B cell (primary cell): Measurements from ENCODE around the gene RAB27A. TPM values are rescaled to one million over a fixed set of nuclear protein-coding genes. Genes with fewer than 3 reads are reported as not detected.
A peak's percentile ranks its signal among the peaks of the same experiment; 100 is the strongest.

Experiments used
- ATAC-seq: fragments of 200-7000 bp; cut with Tn5 transposase; one replicate; pipeline ENCODE4 v1.10.0; 2021; ENCODE audit warnings: low read depth, mild to moderate bottlenecking, moderate number of reproducible peaks, moderate library complexity
- CTCF ChIA-PET: fragments of 350-600 bp; sonication (Branson Sonifier 250); formaldehyde crosslinking; loops from one replicate; lab custom pipeline; 2021; ENCODE audit warnings: antibody characterized with exemption, inconsistent platforms; lab: Charles Lee
- POLR2A ChIA-PET: fragments of 350-600 bp; sonication (Branson Sonifier 250); formaldehyde crosslinking; loops from one replicate; lab custom pipeline; 2021; ENCODE audit warnings: antibody characterized with exemption; lab: Charles Lee
- DNase-seq: peaks from one replicate; pipeline ENCODE4 v3.0.0; 2013
- H2AFZ ChIP-seq: 2 replicates; pipeline ENCODE4 v1.6.1; 2012; ENCODE audit warnings: mild to moderate bottlenecking, low read depth, low read length; ENCODE audit not compliant: insufficient read depth, poor library complexity, severe bottlenecking
- H3K27ac ChIP-seq, 2 donors: 1 replicate in 1 of 2; 2 replicates in 1 of 2; pipeline ENCODE4 v1.5.1; 2012 to 2013; ENCODE audit warnings: low read length in 2 of 2, mild to moderate bottlenecking in 2 of 2, moderate library complexity in 1 of 2
- H3K27me3 ChIP-seq, 4 experiments: fragments of 200-600 bp in 1 of 4; sonication (generic) in 1 of 4; replicated peaks in 1 of 4; 1 replicate in 2 of 4; 2 replicates in 2 of 4; pipeline versions ENCODE4 v1.6.1 to v1.7.0; 2013 to 2016; ENCODE audit warnings: low read length in 3 of 4, mild to moderate bottlenecking in 2 of 4, mixed read lengths in 1 of 4, moderate library complexity in 1 of 4; ENCODE audit not compliant: insufficient read depth in 4 of 4, control insufficient read depth in 3 of 4; ENCODE audit errors: control extremely low read depth in 1 of 4
- H3K36me3 ChIP-seq, 2 experiments: replicated peaks in 1 of 2; 1 replicate in 1 of 2; 2 replicates in 1 of 2; pipeline versions ENCODE4 v1.6.1 to v1.7.1; 2013; ENCODE audit warnings: low read length in 1 of 2; ENCODE audit not compliant: insufficient read depth in 2 of 2, control insufficient read depth in 1 of 2; ENCODE audit errors: control extremely low read depth in 1 of 2, extremely low read depth in 1 of 2
- H3K4me1 ChIP-seq, 2 donors: fragments of 200-600 bp in 1 of 2; sonication (generic) in 1 of 2; 1 replicate in 1 of 2; 2 replicates in 1 of 2; pipeline versions ENCODE4 v1.5.1 to v1.6.1; 2013 to 2017; ENCODE audit warnings: low read length in 2 of 2; ENCODE audit not compliant: control insufficient read depth in 2 of 2, insufficient read depth in 2 of 2
- H3K4me2 ChIP-seq: replicated peaks from 2 replicates; pipeline ENCODE3; 2012; ENCODE audit warnings: mild to moderate bottlenecking, low read depth, low read length; ENCODE audit not compliant: poor library complexity, severe bottlenecking
- H3K4me3 ChIP-seq, 5 experiments: fragments of 200-600 bp in 1 of 5; sonication (generic) in 1 of 5; 1 replicate in 3 of 5; 2 replicates in 2 of 5; pipeline versions ENCODE4 v1.5.1 to v1.7.0; 2011 to 2016; ENCODE audit warnings: low read length in 4 of 5, mild to moderate bottlenecking in 4 of 5, low read depth in 2 of 5, control low read depth in 1 of 5, moderate library complexity in 1 of 5; ENCODE audit not compliant: insufficient read depth in 1 of 5; ENCODE audit errors: control extremely low read depth in 1 of 5, extremely low read depth in 1 of 5
- H3K79me2 ChIP-seq: fragments of 200-600 bp; sonication (generic); one replicate; pipeline ENCODE4 v1.6.0; 2016; ENCODE audit warnings: low read length; ENCODE audit not compliant: control insufficient read depth, insufficient read depth
- H3K9ac ChIP-seq: fragments of 200-600 bp; sonication (generic); 2 replicates; pipeline ENCODE4 v1.6.1; 2017; ENCODE audit warnings: mild to moderate bottlenecking, low read length, moderate library complexity
- H3K9me3 ChIP-seq, 3 donors: one replicate each; pipeline versions ENCODE4 v1.6.1 to v1.7.1; 2013; ENCODE audit warnings: low read length in 2 of 3; ENCODE audit not compliant: control insufficient read depth in 2 of 3, insufficient read depth in 1 of 3; ENCODE audit errors: control extremely low read depth in 1 of 3
- H4K20me1 ChIP-seq: 2 replicates; pipeline ENCODE4 v1.6.0; 2012; ENCODE audit warnings: mild to moderate bottlenecking, low read length; ENCODE audit not compliant: insufficient read depth, control insufficient read depth, poor library complexity, severe bottlenecking
- H3K27ac Mint-ChIP-seq: one replicate; pipeline ENCODE4 v1.8.0; 2021; ENCODE audit warnings: mixed read lengths
- H3K27me3 Mint-ChIP-seq: one replicate; pipeline ENCODE4 v1.8.0; 2021; ENCODE audit warnings: mixed read lengths
- H3K4me1 Mint-ChIP-seq: one replicate; pipeline ENCODE4 v1.8.0; 2021; ENCODE audit warnings: mixed read lengths
- H3K4me3 Mint-ChIP-seq: one replicate; pipeline ENCODE4 v1.8.0; 2021; ENCODE audit warnings: mixed read lengths
- H3K9me3 Mint-ChIP-seq: one replicate; pipeline ENCODE4 v1.8.0; 2022; ENCODE audit warnings: mixed read lengths; ENCODE audit not compliant: insufficient read depth
- CTCF ChIP-seq: fragments of 200-600 bp; IDR thresholded peaks from one replicate; pipeline ENCODE4 v1.8.0; 2022; ENCODE audit warnings: antibody characterized with exemption, mild to moderate bottlenecking
- EZH2 ChIP-seq: IDR thresholded peaks from 2 replicates; pipeline ENCODE4 v1.6.1; 2012; ENCODE audit warnings: borderline replicate concordance, low read depth, mild to moderate bottlenecking, moderate library complexity, low read length; ENCODE audit not compliant: insufficient read depth, poor library complexity, severe bottlenecking
- WGBS: methylation state at CpG from one replicate; pipeline ENCODE4 v1.1.5; 2013; ENCODE audit warnings: missing lambda C conversion rate; ENCODE audit not compliant: insufficient coverage; 5-methylcytosine and 5-hydroxymethylcytosine counted together
- intact Hi-C: fragments of 100-400 bp; cut with micrococcal nuclease; formaldehyde crosslinking; loops from one replicate; pipeline ENCODE4 v1.10.0; 2022
- polyA plus RNA-seq: library from polyadenylated mRNA; depleted of rRNA; stranded (reverse); fragments of >200 nt; gene quantifications from 2 replicates; pipeline ENCODE4 v1.2.3, GENCODE V29; 2012
- total RNA-seq, 2 donors: library from RNA; stranded (reverse); fragments of 120-200 nt in 1 of 2; gene quantifications; 1 replicate in 1 of 2; 2 replicates in 1 of 2; pipeline versions ENCODE4 v1.2.3 to v1.2.4, GENCODE V29; 2013 to 2022

The RAB27A gene
- total and polyA plus RNA-seq, 2 donors (not counting 1 experiment from before 2014, with no cell fraction given): 7.2 to 19.0 TPM

DNA sequence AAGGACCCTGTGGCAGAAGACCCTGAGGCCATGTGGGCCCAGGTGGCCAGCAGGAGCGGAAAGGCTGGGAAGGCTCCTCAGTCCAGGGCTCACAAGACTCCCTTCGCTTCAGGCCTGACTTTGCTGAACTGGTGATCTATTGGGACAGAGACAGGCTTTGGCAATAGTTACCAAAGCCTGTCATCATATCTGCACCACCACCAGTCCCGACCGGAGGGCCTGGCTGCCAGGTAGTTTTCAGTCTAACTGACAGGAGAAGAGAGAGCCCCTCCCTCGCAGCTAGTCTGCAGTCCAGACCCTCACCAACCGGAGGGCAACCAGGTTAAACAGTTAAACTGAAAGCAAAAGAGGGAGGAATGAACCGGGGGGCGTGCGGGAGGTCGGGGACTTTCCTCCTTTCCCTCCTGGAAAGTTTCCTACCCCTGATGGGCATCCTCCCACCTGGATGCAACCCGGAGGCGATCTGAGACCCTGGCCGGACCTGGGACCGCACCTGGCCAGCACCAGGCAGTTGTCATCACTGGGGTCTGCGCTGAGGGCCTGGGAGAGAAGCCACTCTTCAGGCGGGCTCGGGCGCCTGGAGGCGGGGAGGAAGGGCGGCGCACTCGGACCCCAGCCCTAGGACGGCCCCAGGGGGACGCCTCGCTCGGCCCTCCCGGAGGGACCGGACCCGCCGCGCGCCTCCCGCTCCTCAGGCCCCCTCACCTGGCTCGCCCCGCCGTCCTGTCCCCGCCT, 435 bp downstream of the RAB27A start:
- H3K4me1 ChIP-seq: peaks cover 10 to 18% of the 10 kb centered on the region in 2 donors
- 2% methylated on average over 32 of the region's 37 CpGs for WGBS
- peak overlapping the region; percentile 96 for H3K9ac ChIP-seq
- peaks cover 34% of the 10 kb centered on the region for H3K4me1 Mint-ChIP-seq
- no peaks in the 10 kb centered on the region for H3K27me3 ChIP-seq
- peak overlapping the region; percentile 67 to 100 (median 92) for H3K4me3 ChIP-seq
- H3K36me3 ChIP-seq: no peaks in the 10 kb centered on the region
- no peaks in the 10 kb centered on the region for H3K9me3 Mint-ChIP-seq
- peak overlapping the region; percentile 96 for H2AFZ ChIP-seq
- H4K20me1 ChIP-seq: no peaks in the 10 kb centered on the region
- peaks cover 40% of the 10 kb centered on the region for H3K79me2 ChIP-seq
- ChIA-PET CTCF (interaction anchor here (4.9 kb wide), 1 partner anchor 71 kb away, joined by 23 read pairs; no protein-coding TSS in a partner anchor), POLR2A (no interaction called here)
- ATAC-seq (no peak), DNase-seq (no peak)
- no peaks in the 10 kb centered on the region for H3K27me3 Mint-ChIP-seq
- TF ChIP-seq CTCF: no peak
- TF ChIP-seq EZH2: no peak
- H3K9me3 ChIP-seq: no peaks in the 10 kb centered on the region
- peak overlapping the region; percentile 89 for H3K4me3 Mint-ChIP-seq
- H3K4me2 ChIP-seq: peak overlapping the region; percentile 98
- intact Hi-C loops: loop anchor here (1.0 to 2.0 kb wide), 2 partner anchors 14 to 22 kb away; no protein-coding TSS in a partner anchor
- peak overlapping the region; percentile 72 to 93 for H3K27ac ChIP-seq
- H3K27ac Mint-ChIP-seq: peak overlapping the region; percentile 89
